Medulla oblongata (tissue), 1 donor: ENCODE results near the gene ALDH3B1.
A peak's percentile ranks its signal among the peaks of the same experiment; 100 is the strongest.

Experiments used
- DNase-seq: peaks from one replicate; pipeline ENCODE4 v3.0.0-alpha.2; 2015; ENCODE audit errors: extremely low spot score

The ALDH3B1 gene

DNA sequence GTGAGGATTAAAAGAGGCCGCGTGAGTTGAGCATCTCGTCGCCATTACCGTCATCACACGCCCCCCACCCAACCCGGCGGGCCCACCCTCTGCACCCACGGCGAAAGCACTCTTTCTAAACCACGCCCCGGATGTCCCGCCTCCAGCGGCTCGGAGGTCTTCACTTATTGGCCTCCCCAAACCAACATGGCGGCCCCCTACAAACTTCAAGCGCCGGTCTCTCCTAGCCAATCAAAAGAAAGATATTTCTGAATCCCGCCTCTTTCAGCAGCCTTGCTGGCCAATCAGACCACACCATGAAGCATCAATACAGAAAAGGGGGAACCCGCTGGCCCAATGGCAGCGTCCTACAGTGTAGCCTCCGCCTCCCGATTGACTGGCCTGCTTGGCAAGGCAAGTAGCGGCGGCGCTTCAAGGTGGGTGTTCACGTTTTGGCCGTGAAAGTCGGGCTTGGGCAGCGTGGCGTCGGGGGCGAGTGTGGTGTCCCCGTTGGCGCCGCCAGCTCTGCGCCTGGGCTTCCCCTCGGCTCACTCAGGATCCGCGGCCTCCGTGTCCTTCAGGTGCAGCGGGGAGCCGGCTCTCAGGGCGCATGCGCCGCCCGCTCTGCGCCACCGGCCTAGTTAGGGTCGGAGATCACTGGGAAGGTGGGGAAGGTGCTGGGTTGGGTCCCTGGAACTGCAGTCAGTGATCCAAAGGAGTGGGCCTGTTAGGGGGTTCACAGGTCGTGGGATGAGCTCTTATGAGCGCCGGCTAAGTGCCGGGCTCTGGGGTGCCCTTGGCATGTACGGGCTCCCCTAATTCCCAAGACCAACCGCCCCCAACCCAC, 20.4 kb downstream of the ALDH3B1 start, which contains the start of gene NDUFS8:
TSS of gene NDUFS8 (plus strand) at position 364 of the 826 bp plus-strand sequence. CDS start 1,471 bp downstream, outside the sequence.
- peak; percentile 100 for DNase-seq

DNA sequence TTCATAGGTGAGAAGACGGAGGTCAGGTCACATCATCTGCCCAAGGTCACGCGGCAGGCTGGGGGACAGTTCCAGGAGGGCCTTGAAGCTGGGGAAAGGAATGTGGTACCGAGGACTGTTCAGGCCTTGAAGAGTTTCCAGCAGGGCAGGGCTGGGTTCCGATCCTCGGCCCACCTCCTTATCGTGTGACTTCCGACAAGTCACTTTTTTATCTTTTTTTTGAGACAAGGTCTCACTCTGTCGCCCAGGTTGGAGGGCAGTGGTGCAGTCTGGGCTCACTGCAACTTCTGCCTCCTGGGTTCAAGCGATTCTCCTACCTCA, 21.0 kb downstream of the ALDH3B1 start:
- DNase-seq: no peak

DNA sequence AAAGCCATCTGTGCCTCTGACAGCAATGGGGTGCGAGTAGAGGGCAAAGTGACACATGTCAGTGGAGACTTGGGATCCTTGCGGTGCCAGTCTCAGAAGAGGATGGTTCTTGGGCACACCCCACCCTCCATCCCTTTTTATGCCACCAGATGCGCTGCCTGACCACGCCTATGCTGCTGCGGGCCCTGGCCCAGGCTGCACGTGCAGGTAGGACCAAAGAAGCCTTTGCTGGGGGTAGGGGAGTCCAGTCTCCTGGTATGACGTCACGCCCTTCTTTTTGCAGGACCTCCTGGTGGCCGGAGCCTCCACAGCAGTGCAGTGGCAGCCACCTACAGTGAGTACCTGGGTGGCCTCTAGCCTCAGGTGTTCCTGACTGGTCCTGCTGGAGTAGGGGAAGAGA, 21.9 kb downstream of the ALDH3B1 start:
- no peak for DNase-seq

DNA sequence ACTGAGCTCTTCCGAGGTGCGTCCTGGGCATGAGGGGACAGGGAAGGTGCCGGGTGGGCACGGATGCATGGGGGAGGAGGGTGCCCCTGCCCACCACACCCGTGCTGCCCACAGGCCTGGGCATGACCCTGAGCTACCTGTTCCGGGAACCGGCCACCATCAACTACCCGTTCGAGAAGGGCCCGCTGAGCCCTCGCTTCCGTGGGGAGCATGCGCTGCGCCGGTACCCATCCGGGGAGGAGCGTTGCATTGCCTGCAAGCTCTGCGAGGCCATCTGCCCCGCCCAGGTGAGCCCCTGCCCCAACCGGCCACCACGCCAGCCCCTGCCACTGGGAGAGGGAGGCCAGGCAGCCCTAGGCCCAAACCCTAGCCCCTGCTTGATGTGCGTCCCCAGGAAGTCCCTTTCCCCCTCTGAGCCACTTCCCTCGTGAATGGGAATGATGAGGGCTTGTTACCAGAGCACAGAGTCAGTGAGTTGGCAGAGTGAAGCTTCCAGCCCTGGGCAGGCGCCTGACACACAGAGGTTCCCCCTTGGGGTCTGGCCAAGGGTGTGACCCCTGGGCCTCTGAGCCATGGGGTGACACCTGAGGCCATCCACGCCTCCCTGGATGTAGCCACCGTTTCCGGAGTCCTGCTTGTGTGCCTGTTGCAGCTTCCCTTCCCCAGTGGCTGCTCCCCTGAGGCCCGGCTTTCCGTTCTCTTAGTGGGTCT, 23.0 kb downstream of the ALDH3B1 start:
- DNase-seq: no peak

DNA sequence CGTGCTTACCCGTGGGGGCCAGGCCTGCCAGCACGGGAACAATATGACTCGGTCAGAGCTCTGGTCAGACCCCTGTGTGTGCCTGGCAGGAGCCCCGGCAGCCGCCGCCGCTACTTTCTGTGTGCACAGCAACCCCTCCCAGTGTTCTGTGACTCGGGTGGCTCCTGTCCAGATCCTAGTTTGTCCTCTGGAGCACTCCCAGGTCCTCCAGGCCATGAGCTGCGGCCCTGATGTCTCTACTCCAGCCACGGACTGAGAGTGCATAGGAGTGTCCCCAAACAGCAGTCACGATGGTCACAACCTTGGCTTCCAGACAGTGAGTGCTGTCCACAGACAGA, 23.6 kb downstream of the ALDH3B1 start:
- no peak for DNase-seq

DNA sequence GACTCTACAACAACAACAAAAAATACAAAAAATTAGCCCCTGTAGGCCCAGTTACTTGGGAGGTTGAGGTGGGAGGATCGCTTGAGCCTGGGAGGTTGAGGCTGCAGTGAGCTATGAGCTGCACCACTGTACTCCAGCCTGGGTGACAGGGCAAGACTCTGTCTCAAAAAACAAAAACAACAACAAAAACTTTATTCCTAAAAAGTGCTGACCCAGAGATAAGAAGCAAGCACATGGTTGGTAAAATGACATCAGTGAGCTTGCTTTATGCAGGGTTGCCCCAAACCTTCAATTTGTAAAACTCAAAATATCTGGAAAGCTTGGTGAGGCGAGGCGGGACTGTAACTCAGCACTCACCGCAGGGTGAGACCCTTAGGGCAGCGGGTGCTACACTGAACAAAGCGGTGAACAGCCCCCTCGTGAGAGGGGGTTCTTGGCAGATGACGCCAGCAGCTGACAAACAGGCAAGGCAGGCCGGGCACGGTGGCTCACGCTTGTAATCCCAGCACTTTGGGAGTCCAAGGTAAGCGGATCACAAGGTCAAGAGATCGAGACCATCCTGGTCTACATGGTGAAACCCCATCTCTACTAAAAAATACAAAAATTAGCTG, 25.2 kb downstream of the ALDH3B1 start:
- DNase-seq: no peak

DNA sequence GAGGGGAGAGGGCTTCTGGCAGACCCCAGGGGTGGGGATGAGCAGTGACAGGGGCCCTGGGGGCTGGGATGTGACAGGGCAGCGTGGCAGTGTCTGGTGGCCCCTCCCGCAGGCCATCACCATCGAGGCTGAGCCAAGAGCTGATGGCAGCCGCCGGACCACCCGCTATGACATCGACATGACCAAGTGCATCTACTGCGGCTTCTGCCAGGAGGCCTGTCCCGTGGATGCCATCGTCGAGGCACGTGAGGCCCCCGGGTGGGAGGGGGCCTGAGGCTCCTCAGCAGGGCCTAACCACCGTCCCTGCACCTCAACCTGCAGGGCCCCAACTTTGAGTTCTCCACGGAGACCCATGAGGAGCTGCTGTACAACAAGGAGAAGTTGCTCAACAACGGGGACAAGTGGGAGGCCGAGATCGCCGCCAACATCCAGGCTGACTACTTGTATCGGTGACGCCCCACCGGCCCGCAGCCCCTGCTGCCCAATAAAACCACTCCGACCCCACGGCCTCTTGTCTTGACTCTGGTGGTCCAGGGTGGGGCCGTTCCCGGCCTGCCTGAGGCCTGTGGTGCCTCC, 26.1 kb downstream of the ALDH3B1 start:
- DNase-seq: no peak

DNA sequence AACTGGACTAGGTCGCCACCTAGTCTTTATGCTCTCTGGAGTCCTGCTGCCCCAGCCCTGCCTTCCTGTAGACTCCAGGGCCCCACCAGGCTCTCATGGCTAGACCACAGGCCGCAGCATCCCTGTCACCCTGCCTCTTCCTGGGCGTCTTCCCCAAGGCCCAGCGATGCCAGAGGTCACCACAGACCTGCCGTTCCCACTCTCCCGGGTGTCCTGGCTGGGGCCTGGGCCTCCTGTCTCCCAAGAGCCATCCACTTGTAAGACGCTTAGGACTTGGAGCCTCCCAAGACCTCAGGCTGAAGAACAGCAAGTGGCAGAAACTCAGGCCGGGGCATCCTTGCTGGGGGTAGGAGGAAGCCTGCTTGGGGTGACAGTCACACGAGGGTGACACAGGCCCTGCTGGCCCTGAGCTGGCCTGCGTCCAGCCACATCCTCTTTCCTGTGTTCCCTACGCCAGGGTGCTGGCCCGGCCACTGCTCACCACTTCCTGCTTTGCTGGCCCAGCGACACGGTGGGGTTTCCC, 26.7 kb downstream of the ALDH3B1 start:
- peak; percentile 54 for DNase-seq

DNA sequence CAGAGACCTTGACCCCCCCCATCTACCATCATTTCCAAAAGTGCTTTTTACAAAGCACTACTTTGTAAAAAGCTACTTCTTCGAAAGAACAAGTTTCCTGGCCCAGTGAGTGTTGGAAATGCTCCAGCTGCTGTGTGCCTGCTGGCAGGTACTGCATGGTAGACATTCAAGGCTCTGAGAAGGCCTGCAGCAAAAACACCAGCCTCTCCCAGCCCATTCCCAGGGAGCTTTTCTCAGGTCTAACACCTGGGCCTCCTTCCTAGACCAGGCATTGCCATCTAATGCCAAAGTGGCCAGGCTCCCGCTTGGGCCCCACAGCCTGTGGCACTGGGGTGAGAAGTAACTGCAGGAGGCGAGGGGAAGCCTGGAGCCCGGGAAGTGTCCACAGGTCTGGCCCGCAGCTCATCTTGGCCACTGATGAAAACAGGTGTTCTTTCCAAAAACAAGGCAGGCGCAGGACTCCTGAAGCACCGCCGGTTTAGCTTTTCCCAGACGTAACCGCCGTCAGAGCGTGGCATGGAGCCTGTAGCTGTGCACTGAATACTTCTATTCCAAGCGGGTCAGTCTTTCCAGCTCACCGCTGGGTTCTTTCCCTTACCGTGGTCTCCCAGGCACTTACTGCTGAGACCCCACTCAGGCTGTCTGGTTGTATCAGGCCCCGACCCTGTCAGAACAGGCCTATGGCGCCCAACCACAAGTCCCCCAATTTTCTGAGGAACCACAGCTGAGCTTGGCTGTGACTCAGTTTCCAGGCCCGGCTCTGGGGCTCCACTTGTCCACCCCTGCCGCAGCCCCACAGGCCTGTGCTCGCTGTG, 27.5 kb downstream of the ALDH3B1 start:
- peak; percentile 15 for DNase-seq

DNA sequence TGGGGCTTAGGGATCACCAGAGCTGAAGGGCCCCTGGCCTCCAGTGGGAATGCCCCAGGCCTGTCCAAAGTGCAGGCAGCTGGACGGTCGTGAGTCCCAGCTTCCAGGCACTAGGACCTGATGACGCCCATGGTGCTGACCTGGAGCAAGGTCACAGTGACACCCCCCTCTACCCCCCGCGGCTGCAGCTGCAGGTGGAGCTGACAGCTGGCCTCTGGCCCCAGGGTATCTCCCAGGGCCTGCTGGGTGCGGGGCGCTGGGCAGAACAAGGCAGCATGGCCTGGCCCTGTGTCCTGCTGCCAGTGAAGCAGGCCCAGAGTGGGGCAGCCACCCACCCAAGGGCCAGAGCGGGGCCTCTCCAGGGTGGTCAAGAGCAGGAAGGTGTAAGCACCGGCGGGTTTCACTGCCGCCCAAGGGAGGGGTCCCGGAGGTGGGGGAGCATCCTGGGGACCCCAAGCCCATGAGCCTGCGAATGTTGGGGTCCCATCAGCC, 28.1 kb downstream of the ALDH3B1 start:
- DNase-seq: no peak

DNA sequence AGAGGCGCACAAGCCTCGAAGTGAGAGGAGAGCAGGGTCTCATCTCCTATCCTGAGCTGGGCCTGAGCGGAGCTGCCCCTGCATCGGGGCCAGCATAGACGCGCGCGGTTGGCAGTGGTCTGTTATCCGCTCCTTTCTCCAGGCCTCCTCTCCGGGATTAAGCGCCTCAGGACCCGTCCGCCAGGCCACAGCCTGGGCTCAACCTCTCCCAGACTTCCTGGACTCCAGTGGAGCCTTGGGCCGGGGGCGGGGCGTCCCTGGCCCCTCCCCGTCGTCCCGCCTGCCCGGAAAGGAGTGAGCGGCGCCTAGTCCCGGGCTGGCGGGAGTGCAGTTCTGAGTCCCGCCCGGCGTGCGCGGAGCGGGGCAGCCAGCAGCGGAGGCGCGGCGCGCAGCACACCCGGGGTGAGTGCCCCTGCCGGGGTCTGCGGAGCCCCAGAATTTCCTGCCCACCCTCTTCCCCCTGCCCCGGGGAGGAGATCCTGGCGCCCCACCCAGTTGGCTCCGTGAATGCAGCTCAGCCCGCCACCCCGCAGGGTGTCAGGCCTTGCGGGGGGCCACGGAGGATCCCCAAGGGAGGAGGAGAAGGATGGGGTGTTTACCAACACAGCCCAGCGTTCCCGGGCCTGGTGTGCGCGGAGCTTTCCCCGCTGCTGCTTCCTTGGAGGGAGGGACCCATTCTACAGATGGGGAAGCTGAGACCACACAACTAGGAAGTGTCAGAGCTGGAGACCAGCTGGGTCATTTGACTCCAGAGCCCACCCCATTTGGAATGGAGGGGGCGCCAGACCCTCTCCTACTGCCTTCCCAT, 28.8 kb downstream of the ALDH3B1 start, which contains the start of gene TCIRG1:
TSS of gene TCIRG1 (plus strand) at position 308 of the 808 bp plus-strand sequence. CDS start 2,247 bp downstream, outside the sequence.
- DNase-seq: peak; percentile 78

DNA sequence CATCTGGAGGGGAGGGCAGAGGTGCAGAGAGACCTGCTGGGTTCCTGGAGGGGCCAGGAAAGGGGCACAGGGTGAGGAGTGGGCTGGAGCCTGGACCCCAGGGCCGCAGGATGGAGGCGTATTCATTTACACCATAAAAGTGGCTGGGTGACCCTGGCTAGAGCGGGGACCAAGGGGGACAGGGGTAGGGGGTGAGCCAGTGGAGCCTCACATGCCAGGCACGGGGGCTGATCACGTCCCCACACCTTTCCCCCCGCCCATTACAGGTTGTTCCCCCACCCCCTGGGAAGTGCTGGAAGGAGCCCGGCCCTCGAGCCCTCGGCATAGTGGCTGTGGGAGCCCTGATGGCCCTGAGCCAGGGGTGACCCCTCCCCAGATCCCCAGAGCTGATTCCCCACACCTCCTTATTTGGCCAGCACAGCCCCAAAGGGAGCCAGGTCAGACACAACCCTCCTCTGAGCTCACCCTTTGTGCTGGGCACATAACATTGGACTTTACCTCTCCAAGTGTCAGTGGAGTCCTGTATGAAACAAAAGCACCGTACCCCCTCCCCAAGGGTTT, 29.5 kb downstream of the ALDH3B1 start:
- DNase-seq: no peak

DNA sequence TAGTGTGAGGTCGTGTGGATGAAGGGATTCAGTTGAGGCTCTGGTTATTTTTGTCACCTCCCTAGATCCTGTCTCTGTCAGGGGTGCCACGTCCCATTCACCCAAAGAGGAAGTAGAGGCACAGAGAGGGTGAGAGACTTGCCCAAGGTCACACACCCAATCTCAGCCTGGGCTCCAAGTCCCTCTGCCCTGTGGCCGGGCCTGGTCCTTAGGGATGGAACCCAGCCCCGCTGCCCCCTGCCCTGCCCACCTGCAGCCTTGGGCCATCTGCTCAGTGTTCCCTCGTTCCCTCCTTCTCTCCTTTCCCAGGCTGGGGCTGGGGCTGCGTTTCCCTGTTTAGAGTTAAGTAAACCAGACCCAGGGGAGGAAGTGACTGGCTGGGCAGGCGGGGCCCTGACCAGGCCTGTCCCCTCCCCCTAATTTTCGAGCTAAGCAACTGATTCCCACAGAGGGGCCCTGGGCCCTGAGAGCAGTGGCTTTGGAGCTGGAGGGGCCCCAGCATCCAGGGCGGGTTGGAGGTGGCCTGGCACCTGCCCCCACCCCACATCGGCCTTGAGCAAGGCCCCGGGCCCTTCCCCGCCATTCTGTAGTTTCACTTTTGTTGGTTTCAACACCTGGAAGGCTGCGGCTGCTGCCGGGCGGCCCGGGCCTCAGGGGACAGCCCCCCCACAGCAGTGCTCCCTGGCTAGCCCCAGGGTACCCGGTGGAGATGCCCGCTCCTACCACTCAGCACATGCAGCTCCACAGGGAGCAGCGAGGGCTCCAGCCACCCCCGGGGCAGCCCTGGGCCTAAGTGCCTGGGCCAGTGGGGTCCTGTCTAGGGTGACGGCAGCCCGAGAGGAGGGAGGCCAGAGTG, 30.2 kb downstream of the ALDH3B1 start:
- peak; percentile 36 for DNase-seq

DNA sequence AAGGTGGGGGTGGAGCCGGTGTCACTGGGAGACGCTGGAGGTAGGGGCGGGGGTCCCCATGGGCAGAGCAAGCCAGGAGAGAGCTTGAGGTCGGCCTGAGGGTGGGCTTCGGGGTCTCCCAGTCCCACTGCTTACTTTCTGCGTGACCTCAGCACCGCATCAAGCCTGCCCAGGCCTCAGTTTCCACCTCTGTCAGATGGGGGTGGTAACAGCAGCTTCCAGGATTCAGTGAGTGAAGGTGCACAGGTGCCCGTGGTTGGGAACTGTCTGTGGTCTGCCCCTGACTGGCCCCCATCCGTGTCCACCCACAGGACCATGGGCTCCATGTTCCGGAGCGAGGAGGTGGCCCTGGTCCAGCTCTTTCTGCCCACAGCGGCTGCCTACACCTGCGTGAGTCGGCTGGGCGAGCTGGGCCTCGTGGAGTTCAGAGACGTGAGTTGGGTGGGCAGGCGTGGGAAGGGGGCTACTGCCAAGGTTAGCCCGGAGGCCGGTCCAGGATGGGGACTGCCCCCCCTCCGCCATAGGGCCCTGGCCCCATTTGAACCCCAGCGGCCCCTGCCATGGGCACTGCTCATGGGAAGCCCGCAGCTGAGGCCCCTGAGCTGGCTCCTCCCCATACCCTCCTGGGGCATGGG, 30.9 kb downstream of the ALDH3B1 start:
- no peak for DNase-seq

DNA sequence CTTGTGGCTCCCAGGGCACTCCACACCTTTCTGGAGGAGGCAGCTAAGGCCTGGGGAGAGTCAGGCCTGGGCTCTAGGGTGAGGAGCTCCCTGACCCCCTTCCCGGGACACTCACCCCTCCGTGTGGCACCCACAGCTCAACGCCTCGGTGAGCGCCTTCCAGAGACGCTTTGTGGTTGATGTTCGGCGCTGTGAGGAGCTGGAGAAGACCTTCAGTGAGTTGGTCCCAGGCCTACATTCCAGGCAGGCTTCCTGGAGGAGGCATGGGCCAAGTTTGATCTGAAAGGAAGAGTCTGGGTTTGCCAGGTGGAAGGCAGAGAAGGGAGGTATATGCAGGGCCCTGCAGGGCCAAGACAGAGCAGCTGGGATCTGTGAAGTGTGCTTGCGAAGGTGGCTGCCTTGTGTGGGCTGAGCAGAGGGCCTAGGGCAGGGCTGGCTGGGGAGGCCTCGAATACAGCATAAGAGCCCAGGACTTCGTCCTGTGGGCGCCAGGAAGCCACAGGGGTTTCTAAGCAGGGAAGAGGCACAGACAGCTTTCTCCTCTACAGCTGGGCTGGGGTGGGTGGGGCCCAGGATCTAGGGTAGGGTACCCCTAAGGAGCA, 31.6 kb downstream of the ALDH3B1 start:
- no peak for DNase-seq

DNA sequence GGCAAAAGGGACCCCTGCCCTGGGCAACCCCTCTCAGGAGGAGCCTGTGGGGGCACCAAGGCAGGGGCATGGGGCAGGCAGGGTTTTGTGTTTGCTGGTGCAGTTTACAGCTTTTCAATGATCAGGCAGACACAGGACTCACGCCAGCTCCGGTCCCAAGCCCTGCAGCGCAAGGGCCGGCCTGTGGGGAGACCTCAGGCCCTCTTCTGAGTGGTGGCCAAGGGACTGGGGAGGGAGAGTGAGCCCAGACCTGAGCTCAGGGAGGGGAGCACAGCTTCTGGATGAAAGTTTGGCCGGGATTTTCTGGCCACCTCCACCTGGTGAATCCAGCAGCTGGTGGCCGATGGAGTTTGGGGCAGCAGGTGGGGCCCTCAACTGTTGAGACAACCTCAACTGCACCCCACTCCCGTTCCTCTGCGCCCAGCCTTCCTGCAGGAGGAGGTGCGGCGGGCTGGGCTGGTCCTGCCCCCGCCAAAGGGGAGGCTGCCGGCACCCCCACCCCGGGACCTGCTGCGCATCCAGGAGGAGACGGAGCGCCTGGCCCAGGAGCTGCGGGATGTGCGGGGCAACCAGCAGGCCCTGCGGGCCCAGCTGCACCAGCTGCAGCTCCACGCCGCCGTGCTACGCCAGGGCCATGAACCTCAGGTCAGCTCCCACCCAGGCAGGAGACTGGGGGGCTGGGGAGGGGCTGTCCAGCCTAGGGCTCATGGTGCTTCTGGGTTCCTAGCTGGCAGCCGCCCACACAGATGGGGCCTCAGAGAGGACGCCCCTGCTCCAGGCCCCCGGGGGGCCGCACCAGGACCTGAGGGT, 32.3 kb downstream of the ALDH3B1 start:
- DNase-seq: no peak

DNA sequence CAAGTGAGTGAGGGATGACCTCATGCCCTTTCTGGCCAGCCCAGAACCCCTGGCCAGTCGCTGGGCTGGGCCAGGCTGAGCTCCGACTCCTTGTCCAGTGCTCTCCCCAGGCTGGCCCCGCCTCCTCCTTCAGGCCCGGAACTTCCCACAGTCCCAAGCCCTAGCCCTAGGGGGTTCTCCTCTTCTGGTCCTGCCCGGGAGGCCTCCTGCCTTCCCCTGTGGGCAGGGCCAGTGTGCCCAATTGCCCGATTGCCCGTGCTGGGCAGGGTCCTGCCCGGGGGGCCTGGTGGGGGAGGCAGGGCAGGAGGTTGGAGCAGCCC, 32.9 kb downstream of the ALDH3B1 start:
- no peak for DNase-seq
